HG02973 (cell line): ENCODE data around the gene PDE3A.
"Not testable (repeated sequence)": the region's sequence is repeated elsewhere in the genome, so short reads cannot be mapped to it uniquely, and the experiment has no call there.

Experiments used
- ATAC-seq: cut with Tn5 transposase; IDR thresholded peaks from one replicate; pipeline ENCODE4 v1.9.1; 2021; ENCODE audit warnings: moderate library complexity; ENCODE audit not compliant: unreplicated experiment

Gene PDE3A

DNA sequence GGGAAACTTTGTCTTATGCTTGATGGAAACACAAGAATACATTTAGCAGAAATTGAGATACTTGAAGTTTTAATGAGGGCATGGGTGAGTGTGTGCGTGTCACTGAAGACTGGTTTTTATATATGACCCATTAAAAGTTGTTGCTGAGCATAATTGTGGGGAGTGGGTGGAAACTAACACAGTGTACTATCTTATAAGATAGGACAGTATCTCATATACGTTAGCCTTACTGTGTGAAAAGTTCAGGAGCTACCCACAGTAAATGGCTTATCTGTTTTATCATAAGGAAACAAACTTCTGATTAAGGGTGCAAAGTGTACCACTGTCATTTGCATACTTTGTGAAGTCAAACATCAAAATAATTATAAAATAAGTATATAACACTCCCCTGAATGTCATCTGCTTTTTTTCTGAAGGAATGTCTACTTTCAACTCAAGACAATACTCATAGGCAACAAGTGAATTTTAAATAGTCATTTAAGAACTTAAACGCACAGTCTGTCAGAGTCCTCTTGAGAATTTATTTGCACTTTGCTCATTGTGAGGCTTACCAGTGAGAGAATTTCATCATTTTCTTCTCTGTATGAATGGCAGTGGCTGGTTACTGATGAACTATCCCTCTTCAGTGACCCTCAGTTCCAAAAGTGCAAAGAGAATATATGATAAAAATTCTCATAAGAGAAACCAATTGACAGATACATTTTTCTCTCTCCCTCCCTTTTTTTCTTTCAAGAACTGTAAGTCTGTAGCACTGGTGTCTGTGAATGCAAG, 4.2 kb downstream of the PDE3A start:
- ATAC-seq: no peak

DNA sequence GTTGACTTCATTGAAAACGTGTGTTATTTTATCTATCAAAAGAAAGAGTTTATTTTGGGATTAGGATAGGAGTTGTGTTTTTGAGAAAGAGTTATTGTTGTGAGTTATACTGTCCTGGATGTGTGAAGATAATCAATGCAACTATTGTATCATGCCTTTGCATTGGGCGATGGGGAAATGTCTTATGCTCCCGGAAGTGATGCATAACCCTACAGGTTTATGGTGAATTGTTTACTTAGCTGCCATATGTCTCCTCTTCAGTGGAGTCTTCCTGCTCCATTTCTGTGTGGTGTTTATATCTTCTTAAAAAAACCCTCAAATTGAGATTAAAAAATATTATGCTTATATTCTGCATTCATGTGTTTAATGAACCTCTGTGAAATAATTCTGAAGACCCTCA, 6.5 kb downstream of the PDE3A start:
- no peak for ATAC-seq

DNA sequence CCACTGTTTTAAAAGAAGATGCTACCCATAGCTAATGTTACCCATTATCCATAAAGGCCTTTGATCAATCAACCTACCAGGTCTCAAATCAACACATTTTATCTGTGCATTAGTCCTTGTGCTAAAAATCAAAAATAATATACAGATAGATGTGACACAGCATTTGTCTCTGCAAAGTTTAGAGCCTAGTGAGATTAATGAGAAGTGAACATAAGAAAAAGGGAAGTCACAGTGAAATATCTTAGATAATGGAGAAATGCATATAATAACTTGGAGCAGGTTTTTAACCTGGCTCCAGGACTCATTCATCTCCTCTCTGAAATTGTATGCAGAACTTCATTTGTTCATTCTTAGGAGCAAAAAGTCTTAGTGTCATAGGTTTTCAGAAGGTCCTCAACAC, 7.2 kb downstream of the PDE3A start:
- ATAC-seq: no peak

DNA sequence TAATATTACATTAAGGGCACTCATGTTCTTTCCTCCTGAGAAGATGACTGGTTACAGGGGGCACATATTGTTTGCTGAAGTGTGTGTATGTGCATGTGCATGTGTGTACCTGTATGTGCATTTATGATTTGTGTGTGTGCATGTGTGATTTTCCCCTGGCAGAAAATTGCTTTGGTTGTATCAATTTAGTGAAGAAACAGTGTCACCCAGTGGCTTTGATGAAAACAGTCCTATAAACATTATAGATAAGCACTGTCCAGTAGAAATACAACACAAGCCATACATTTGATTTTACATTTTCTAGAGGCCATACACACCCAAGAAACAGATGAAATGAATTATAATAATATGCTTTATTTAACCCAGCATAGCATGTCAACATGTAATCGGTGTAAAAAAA, 8.6 kb downstream of the PDE3A start:
- ATAC-seq: no peak

DNA sequence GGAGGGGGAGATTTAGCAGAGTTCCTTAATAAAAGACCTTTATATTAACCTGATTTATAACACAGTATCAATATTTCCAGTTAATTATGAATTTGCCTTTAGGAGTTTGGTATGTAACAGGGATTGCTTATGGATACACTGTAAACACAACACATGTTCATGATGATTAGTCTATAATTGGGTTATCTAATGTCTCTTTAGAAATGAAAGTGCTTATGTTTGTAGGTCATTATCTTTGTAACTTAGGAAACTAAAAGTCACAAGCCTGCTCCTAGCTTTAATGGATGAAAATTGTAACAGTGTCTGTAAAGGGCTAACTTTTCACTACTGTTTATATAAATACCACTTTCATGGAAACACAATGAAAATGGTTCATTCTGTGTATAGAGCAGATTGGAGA, 9.4 kb downstream of the PDE3A start:
- no peak for ATAC-seq

DNA sequence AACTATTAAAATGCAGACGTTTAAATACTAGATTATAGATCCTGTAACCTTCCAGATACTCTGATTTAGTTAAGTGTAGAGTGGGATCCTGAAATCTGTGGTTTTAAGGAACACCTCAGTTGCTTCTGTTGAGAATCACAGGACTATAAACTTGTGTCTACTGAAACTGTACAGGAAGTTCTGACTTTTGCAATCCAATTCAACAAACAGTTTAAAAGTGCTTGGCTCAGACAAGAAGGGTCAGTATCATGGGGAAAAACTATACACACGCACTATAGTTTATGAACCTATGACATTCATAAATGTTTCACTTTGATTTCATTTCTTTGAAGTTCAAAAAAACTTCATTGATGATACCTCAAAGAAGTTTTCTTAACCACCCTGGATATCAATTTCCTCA, 13.8 kb downstream of the PDE3A start:
- no peak for ATAC-seq

DNA sequence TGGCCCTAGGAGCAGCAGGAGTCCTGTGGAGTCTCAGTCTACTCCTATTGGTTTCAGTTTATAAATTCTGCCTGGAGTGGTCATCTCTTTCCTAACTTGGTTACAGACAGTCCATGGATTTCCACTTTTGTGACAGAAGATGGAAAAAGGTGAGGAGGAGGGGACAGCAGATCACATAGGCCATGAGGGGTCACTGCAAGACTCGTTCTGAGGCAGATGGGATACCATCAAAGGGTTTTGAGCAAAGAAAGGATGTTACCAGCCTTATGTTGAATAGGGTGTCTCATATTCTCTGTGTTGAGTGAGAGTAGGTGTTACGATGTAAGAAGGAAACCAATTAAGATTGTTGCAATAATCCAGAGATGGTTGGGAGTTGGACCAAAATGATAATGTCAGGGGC, 15.3 kb downstream of the PDE3A start:
- no peak for ATAC-seq

DNA sequence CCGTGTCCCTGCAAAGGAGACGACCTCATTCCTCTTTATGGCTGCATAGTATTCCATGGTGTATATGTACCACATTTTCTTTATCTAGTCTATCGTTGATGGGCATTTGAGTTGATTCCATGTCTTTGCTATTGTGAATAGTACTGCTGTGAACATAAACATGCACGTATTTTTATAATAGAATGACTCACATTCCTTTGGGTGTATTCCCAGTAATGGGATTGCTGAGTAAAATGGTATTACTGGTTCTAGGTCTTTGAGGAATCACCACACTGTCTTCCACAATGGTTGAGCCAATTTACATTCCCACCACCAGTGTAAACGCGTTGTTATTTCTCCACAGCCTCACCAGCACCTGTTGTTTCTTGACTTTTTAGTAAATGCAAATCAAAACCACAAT, 16.5 kb downstream of the PDE3A start:
- ATAC-seq: not testable (repeated sequence)

DNA sequence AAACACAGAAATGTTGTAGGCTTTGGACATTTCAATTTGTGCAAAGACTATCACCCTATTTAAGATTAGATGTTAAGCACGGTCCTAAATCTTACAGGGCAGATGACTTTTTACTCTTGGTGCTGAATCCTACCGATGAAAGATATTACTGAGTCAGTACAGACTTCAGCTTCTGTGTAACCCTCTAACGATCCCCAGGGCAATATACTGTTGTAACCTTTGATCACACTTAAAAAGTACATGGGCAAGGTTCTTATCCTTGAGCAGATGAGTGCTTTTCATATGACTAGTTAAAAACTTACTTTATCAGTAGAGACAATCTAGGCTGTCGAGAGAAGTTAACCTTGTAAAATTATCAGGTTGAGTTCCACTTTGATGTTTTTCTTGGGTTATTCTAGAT, 22.5 kb downstream of the PDE3A start:
- no peak for ATAC-seq

DNA sequence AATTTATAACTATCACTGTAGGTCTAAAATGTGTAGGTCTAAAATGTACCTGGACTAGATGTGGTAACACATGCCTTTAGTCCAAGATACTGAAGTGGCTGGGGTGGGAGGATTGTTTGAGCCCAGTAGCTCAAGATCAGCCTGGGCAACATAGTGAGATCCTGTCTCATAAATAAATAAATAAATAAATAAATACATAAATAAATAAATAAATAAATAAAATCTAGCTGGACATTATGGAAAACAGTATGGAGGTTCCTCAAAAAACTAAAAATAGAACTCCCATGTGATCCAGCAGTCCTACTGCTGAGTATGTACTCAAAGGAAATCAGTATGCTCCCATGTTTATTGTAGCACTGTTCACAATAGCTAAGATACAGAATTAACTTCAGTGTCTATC, 24.0 kb downstream of the PDE3A start:
- no peak for ATAC-seq

DNA sequence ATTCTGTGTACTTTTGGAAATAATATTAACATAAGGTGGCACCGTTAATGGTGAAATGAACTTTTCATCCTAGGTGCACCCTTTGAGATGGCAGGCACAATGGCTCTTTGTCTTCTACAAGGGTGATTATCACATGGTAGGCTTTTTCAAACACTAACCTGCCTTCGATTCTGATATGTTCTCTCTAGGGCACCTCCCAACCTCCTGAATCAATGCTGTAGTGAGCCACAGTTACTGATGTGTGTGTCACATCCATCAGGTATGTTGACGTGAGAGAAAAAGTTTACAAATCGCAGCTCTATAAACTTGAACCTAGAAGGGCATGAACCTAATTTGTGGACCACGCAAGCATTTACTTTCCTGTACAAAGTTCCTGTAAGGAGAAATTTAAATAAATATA, 25.4 kb downstream of the PDE3A start:
- ATAC-seq: no peak

DNA sequence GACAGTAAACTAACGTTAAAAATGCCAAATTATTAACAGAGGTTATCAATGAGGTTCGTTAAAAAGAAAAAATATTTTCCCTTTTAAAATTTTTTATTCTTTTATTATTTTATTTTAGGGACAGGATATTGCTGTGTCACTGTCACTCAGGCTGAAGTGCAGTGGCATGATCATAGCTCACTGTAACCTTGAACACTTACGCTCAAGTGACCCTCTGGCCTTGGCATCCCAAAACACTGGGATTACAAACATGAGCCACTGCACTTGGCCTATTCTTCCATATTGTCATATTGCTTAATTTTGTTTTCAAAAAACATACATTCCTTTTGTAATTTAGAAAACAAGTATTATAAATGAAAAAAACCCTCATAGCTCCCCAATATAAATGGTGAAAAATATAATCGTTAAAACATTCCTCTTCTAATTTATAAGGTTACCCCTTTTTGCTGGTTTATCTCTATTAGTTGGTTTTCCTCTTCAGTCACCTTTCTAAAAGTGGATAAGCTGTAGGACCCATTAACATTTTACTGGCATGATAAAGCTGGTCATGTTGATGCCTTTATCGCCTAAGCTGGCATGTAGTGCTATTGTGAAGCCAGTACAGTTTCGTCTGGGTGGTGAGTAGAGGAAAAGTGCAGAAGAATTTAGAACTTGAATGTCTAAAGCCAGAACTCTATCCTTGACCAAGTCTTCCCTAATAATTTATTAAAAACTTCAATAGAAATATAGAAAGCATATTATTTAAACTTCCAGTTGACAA, 27.6 kb downstream of the PDE3A start:
- ATAC-seq: no peak

DNA sequence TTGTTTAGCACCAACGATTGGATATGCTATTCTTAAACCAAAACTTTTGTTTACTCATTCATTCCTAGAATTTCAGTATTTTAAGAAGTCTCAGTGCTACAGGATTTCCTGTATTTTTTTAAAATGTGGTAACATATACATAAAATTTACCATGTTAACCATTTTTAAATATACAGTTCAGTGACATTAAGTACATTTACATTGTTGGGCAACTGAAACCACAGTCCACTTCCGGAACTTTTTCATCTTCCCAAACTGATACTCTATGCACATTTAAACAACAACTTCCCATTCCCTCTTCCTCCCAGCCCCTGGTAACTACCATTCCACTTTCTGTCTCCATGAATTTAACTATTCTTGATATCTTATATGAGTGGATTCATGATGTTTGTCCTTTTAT, 30.3 kb downstream of the PDE3A start:
- no peak for ATAC-seq

DNA sequence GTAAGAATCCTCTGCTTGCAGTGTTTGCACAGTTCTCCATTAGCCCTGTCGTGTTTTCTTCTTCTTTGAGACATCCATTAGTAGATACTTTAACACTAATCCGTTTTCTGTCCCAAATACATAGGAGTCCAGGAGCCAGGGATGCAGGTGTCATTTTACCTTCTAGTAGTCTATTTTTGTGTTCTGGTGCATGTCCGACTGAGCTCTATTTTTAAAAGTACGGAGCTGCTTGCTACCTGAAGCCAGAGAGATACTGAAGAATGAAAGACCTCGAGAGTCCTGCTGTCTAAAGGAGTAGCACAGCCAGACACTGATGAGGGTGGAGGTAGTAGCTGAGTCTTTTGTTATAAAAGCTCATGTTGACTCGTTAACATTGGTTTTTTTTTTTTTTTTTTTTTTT, 31.7 kb downstream of the PDE3A start:
- no peak for ATAC-seq

DNA sequence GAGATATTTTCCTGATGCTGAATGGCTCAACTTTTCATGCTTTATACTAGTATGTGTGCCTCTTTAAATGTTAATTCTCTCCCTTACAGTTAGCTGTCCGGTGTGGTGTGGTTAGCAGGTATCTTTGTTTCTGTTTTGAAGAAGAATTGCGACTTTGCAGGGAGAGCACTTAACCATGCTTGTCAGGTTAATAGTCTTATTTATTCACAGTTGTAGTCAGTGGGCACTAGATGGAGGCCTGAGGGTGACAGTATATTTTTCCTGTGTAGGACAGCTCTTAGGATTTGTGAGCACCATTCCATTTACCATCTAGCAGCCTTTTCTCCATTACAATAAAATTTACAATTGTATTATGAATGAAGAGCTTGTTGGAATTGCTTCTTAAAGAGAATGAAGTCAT, 34.9 kb downstream of the PDE3A start:
- no peak for ATAC-seq

DNA sequence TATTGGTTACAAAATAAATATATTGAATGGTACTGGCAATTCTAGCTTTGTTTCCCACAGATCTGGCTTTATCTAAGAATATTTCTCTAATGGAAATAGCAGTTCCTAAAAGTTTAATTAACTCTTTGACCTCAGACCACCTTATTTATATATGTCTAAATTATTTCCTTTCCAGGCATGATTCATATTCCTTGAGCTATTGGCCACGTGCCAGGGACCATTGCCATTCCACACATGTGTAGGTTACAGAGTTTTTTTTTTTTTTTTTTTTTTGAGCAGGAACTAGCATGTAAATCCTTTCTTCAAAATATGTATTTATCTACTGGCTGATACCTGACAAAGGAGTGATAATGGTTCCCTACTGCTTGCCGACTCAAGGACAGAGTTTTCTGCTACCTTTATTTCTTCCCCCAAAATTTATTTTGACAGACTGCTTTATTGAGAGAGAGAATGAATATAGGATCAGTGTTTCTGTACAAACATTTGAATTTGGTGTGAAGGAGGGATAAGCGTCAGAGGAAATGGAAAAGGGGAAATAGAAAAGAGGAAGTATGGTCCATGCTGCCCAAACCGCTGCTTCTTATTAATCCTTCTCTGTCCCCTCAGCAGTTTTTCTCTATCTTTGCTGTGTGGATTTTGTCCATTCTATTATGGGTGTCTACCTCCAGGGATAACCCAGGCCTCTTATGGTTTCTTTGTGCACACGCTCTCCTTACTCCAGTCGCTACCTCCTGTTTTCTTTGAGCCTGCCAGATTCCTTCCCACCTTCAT, 36.4 kb downstream of the PDE3A start:
- no peak for ATAC-seq

DNA sequence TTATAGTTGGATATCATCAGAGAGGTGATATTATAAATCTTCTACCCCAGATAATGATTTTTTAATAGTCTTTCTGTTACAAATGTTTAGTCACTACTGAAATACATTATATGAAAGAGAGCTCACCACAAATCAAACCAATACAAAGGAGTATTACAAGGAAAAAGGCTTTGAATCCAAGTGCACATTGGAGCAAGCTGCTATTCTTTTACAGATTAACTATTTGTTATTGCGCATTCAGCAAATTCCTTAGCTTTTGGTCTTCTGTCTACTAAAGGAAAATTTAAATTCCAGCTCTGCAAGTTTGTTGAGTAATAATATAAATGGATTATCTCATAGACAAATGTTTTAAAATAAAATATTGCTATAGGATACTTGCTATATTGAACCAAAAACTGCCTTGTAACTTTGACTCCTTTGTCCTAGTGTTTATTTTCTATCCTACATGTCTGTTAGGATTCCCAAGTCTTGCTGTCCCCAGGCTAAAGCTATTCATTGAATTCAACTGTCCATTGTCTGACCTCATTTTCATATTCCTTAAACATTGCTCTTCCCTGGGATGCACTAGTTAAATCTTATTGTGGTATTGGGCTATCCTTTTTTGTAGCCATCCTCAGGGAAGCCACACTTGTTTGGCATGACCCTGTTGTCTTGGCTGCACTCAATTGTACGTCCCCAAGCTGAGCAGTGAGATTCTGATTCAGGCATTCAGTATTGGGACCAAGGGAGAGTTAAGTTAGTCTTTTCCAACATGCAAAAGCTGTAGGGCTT, 41.5 kb downstream of the PDE3A start:
- no peak for ATAC-seq

DNA sequence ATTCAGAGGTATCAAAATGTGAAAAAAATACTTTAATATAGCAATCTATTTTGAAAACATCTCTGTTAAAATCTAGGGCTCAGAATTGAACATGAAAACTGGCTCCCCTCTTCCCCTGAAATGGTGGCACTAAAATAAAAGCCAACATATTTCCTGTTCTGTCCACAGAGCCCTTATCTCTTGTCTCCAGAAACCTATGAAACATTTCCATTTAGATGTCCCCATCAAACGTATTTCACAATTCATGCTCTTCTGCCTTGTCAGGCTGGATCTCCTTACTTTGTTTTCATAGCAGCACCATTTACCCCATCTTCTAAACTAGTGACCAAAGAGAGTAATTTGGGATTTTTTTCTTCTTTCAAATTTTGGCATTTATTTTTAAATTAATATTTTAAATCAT, 42.4 kb downstream of the PDE3A start:
- ATAC-seq: no peak

DNA sequence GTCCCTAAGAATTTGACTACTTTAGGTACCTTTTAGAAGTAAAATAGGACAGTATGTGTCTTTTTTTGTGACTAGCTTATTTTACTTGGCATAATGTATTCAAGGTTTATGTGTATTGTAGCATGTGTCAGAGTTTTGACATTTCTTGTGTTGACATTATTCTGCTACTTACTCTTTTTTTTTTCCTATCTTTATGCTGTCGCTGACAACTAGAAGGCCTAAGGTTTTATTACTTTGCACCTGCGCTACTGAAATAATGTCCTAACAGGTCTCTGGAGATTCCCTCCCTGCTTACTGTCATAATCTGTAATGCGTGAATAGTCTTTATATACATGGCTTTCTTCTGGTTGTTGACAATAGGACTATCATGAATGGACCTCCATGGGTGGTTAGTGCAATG, 43.0 kb downstream of the PDE3A start:
- no peak for ATAC-seq

DNA sequence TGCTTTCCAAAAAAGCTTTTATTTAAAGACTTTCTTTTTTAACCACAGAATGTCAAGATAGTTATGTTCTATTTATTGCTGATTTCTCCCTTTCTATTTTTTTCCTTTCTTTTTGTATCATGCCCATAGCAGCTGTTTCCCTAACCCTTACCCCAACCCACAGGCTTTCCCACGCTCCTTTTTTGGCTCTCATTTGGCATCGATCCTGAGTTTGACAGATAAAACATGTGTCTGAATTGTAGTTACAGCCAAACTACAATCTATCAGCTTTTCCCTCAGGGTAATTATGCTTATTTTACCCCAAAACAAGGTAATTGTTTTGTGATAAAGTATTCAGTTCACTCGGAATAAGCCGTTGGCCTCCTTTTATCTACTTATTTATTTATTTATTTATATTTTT, 46.7 kb downstream of the PDE3A start:
- ATAC-seq: no peak

DNA sequence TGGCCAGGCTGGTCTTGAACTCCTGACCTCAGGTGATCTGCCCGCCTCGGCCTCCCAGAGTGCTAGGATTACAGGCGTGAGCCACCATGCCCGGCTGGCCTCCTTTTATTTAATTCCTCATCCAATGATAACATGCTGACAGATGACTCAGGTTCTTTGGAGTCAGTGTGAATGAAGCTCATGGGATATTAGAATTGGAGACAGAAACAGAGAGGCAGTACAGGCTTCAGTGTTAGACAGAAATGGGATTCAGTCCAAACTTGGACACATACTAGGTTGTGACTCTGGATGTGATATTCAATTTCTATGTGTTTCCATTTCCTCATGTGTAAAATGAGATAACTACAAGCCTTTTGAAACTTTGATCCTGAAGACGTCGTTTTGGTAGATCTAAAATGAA, 47.3 kb downstream of the PDE3A start:
- ATAC-seq: no peak
